HG03378 (cell line): ENCODE measurements around the gene SH2B3.

Experiments
- ATAC-seq: cut with Tn5 transposase; IDR thresholded peaks from one replicate; pipeline ENCODE4 v1.9.1; 2021; ENCODE audit warnings: mild to moderate bottlenecking, moderate library complexity; ENCODE audit not compliant: unreplicated experiment

Gene SH2B3

DNA sequence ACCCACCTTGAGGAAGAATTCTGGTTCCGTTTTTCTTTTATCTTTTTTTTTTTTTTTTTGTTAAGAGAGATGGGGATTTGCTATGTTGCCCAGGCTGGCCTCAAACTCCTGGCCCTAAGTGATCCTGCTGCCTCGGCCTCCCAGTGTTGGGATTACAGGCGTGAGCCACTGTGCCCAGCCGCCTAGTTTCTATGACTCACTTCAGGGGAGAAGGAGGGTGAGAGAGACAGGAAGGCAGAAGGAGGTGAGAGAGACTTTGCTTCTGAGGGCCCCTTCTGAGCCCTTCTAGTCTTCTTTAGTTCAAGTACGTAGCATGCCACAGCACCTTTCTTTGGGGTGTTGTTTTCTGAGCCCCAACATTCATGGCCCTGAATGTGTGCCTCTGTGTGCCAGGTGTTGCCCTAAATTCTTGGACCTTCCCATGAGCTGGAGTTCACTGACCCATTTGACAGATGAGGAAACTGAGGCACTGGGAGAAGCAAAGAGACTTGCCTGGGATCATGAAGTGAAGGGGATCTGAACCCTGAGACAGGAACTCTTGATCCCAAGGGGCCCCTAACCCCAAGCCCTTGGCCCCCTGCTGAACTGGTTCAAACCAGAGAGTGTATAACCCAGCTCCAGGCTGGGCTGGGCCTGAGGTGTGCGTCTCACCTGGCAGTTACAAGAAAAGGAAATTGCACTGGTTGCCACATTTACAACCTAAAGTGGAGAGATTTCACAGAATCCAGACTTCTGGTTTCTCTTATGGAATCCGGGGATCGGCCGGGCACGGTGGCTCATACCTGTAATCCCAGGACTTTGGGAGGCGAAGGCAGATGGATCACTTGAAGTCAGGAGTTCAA is 20.8 kb downstream of the SH2B3 start:
- no peak for ATAC-seq

GRCh38 chr12:111427417-111428074 is 21.8 kb downstream of the SH2B3 start:
- no peak for ATAC-seq

DNA sequence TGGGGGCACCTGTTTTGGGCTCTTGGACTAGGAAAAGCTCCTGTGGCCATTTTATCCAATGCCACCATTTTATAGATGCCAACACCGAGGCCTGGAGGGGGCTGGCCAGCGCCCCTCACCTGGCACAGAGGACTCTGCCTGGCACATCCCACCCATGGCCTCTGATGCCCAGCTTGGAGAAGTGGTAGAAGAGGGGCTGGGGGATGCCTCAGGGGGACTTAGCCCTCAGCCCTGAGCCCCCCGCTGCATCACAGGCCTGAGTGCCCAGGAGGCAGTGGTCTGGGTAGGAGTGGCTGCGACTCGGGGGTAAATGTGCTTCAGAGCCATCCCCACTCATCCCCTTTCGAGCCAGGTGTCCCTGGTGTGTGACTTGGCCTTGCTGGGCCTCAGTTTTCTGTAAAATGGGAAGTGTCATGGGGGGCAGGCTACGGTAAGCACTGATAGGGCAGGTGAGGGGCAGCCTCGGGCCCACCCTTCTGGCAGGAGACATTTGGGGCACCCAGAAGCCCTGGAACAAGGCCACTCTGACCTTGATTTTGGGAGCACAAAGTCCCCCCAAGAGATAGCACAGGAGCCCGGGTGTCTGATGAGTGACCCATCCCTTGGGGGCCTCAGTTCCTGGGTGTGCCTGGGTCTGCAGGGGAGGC is 22.5 kb downstream of the SH2B3 start:
- ATAC-seq = no peak

GRCh38 chr12:111428728-111429175 is 23.0 kb downstream of the SH2B3 start:
- no peak for ATAC-seq

DNA sequence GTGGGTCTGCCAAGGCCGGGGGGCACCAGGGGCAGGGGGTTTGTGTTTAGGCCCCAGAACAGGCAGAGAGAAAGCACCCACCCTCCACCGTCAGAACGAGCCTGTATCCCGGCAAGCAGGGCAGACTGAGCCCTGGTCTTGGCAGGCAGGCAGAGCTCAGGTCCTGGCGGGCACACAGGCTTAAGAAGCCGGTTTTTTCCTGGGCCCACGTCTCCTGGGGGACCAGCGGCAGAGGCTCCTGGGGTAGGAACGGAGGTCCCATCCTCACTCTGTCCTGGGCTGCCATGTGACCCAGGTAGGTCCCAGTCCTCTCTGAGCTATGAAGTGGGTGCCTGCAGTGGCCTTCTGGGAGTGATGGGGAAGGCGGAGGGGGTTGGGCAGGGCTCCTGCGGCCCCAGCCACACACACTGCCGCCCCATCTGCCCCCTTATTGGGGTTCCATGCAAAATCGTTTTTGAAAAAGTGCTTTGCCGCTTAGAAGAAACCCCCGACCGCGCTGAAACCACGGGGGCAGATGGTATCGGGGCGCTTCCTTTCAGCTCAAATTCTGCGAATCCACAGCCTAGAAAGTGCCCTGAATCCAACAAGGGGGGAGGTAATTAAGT is 24.2 kb downstream of the SH2B3 start:
- no peak for ATAC-seq

- no peak for ATAC-seq
Observed at GRCh38 chr12:111430433-111431353, 25.0 kb downstream of the SH2B3 start.

- no peak for ATAC-seq
Observed at GRCh38 chr12:111431772-111432171, 26.0 kb downstream of the SH2B3 start.

GRCh38 chr12:111434049-111434448 is 28.3 kb downstream of the SH2B3 start:
- no peak for ATAC-seq

DNA sequence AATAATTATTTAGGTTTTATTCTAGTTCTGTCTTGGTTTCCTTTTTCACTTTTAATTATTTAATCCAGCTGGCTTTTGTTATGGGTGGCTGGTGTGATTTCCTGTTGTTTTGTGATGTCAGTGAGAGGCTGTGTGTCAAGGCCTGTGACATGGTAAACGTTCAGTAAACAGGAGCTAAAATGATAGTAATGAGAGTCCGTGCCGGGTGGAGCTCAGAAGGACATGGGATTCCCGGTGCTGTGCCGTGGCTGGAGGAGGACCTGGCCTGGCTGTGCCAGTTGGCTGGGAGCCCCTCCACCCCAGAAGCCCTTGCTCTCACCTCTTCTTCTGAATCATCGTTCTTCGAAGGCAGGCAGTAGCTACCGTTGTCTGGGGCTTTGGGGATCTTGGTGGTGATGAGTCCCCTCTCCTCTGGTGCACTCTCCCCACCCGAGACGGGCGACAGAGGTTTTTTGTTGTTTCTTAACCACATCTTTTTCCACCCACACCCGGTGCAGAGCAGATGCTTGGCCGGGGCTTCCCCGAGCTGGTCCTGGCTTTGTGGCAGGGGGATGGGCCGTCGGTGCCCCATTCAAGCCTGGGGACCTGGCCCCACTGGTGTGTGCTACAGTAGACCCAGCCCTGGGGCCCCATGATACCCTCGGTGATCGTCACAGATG is 29.1 kb downstream of the SH2B3 start:
- peak; percentile 69 for ATAC-seq

GRCh38 chr12:111435661-111436201 is 30.0 kb downstream of the SH2B3 start:
- no peak for ATAC-seq

- no peak for ATAC-seq
Observed at GRCh38 chr12:111436266-111436665, 30.5 kb downstream of the SH2B3 start.

GRCh38 chr12:111436811-111437210 is 31.1 kb downstream of the SH2B3 start:
- no peak for ATAC-seq

GRCh38 chr12:111437816-111438454 is 32.2 kb downstream of the SH2B3 start:
- no peak for ATAC-seq

GRCh38 chr12:111438481-111438880 is 32.8 kb downstream of the SH2B3 start:
- no peak for ATAC-seq

GRCh38 chr12:111439657-111440151 is 34.0 kb downstream of the SH2B3 start:
- ATAC-seq = no peak

DNA sequence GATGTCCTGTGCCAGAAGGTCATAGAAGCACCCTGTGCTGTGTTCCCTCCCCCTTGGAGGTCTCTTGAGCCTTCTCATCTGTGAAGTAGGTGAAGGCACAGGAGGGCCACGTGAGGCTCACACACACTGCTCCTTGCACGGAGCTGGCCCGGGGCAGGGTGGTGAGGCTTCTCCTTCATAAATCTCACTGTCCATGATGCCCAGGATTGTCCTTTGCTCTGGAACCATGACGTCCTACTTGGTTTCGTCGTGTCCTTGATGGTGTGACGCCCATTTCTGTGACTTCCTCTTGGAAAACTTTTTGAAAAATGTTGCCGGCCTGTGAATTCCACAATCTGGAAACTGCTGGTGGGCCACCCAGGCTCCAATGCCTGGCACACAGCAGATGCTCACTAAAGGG is 34.4 kb downstream of the SH2B3 start:
- ATAC-seq = no peak

DNA sequence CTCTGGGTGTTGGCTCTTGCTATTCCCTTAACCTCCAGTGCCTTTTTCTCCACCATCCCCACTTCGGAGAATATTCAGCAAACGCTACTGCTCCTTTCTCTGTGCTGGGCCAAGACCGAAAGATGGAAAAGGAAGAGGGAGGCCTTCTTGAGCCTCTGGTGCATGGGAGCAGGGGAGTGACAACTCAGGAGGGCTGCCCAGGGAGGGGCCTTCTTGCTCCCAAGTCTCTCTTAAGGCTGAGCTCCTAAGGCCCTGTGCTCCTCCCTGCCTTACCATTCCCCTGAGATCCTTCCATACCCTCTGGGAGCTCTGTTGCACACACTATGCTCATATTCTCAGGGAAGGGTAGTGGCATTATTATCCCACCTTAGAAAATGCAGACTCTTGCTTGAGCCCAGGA is 34.9 kb downstream of the SH2B3 start:
- no peak for ATAC-seq

DNA sequence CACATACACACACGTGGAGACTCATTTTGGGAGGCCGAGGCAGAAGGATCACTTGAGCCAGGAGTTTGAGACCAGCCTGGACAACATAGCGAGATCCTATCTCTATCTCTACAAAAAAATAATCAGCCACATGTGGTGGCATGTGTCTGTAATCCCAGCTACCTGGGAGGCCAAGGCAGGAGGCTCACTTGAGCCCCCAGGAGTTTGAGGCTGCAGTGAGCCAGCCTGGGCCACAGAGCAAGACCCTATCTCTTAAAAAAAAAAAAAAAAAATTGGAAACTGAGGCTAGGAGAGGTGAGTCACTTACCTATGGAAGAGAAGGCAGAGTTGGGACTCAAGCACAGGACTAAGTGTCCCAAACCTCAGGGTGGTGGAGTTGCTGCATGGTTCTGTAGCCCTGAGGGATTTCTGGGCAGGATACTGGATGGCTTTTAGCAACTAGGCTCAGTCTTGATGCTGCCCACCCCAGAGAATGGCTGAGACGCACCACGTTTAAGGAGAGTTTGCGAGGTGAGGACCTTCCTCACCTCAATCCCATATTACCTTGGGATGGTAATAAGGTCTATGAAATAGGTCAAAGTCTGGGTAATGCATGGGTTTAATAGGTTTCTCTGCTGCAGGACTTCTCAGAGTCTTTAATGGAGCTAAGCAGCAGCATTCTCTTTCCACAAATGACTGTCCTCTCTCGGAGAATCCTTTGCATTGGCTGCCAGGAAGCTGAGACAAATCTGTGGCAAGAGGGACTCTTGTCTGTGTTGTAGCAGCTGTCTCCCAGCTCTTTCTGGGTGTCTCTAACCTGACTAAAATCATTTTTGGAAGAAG is 35.6 kb downstream of the SH2B3 start:
- ATAC-seq = no peak
